ENCODE data around the gene MVK. TPM values are rescaled to one million over a fixed set of nuclear protein-coding genes. Genes with fewer than 3 reads are reported as not detected.
"Not testable (repeated sequence)": the region's sequence is repeated elsewhere in the genome, so short reads cannot be mapped to it uniquely, and the experiment has no call there.

The MVK gene
- total RNA-seq, 1 donor = 9.7 TPM

DNA sequence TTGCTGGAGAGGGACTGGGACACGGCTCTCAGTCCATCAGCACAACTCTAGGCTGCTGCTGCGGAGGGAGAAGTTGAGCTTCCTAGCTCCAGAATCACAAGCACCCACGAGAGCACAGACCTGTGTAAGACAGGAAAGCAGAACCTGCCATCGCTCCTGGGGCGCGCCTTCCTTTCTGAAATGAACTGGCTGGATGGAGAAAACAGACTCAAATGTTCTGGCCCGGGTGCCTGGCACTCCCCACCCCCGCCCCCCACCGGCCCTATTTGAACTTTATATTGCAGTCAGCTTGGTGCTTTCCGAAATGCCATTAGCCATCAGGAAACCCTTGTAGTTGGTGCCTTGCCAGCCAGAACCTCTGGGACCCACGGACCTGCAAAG is 23.8 kb downstream of the MVK start:
- H3K4me3 ChIP-seq (ENCODE audit: low read depth, low read length) = no peak overlapping the region
- TF ChIP-seq, protein P1, sequence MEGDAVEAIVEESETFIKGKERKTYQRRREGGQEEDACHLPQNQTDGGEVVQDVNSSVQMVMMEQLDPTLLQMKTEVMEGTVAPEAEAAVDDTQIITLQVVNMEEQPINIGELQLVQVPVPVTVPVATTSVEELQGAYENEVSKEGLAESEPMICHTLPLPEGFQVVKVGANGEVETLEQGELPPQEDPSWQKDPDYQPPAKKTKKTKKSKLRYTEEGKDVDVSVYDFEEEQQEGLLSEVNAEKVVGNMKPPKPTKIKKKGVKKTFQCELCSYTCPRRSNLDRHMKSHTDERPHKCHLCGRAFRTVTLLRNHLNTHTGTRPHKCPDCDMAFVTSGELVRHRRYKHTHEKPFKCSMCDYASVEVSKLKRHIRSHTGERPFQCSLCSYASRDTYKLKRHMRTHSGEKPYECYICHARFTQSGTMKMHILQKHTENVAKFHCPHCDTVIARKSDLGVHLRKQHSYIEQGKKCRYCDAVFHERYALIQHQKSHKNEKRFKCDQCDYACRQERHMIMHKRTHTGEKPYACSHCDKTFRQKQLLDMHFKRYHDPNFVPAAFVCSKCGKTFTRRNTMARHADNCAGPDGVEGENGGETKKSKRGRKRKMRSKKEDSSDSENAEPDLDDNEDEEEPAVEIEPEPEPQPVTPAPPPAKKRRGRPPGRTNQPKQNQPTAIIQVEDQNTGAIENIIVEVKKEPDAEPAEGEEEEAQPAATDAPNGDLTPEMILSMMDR (IDR thresholded peaks at IDR 0.05; ENCODE audit: insufficient read depth, low read length) = no peak
- DNase-seq (ENCODE audit: low read depth) = no peak

DNA sequence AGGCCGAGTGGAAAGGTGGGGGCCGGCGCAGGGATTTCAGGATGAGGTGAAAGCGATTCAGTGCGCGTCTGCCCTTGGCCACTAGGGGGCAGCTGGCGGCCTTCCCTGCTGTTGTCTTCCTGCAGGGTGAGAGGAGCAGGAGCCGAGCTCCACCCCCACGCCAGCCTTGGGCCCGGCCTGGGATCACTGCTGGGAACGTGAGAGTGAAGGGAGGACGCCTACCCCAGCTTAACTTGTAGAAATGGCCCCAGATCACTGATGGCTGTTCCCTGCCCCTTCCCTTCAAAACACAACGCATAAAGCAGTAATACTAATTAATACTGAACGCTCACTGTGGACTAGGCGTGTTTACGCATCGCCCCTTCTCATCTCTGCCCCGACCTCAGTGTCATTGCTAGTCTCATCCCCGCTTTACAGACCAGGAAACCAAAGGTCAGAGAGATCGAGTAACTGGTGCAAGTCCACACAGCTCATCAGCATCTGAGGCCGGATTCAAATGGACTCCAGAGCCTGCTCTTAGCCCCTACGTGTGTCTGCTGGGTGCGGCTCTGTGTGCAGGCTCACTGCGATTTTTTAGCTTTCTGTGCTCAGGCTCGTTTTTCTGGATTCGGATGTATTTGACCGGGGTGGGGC is 24.3 kb downstream of the MVK start:
- TF ChIP-seq, protein P1 (IDR thresholded peaks at IDR 0.05; ENCODE audit: insufficient read depth, low read length) = peak; percentile 96
- DNase-seq (ENCODE audit: low read depth) = peak; percentile 79
- no peak overlapping the region for H3K4me3 ChIP-seq (ENCODE audit: low read depth, low read length)

DNA sequence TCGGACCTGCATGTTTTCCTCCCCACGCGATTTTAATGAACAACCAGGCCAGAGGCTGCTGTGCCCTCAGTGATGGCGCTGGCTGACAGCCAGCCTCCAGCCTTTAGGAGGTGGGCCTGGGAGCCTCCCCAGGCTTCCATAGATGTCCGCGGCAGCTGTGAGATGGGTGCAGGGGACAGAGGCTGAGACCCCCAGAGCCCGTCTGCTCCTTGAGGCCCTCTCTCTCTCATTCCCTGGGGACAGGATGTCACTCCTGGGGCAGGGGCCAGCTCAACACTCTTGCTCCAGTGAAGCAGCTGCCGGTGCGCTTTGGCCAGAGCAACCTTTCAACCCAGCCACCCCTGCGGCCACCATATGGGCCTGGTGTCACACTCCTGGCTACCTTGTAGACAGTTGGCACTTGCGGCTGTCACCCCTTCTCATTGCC is 24.8 kb downstream of the MVK start:
- TF ChIP-seq, protein P1 (IDR thresholded peaks at IDR 0.05; ENCODE audit: insufficient read depth, low read length) = no peak
- H3K4me3 ChIP-seq (ENCODE audit: low read depth, low read length) = no peak overlapping the region
- no peak for DNase-seq (ENCODE audit: low read depth)

DNA sequence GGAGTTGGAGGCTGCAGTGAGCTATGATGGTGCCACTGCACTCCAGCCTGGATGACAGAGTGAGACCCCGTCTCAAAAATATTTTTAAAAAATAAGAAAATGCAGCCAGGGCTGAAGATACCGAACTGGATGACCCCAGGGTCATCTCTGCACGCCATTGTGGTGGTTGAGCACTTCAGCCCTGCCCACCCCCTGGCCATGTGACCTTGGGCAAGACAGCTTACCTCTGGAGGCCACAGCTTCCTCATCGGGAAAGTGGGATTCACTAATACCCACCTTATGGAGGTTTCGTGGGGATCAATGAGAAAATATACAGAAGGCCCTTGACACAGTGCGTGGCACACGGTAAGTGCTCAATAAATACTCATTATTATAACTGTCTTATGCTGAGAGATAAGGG is 25.5 kb downstream of the MVK start:
- H3K4me3 ChIP-seq (ENCODE audit: low read depth, low read length) = no peak overlapping the region
- TF ChIP-seq, protein P1 (IDR thresholded peaks at IDR 0.05; ENCODE audit: insufficient read depth, low read length) = no peak
- no peak for DNase-seq (ENCODE audit: low read depth)

DNA sequence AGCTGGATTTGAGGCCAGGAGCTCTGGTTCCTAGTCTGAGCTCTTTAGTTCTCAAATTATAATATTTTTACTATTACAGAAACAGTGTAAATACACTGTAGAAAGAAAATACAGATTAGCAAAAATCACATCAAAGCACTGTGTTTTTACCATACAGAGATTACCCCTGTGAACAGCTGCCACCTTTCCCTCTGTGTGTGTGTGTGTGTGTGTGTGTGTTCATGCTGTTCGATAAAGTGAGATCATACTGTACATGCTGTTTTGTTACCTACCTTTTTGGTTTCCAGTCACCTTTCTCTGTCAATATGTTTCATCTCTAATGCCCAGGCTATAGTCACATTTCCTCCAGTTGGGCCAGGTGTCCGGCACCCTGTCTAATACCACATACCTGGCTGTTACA is 26.9 kb downstream of the MVK start:
- no peak overlapping the region for H3K4me3 ChIP-seq (ENCODE audit: low read depth, low read length)
- no peak for DNase-seq (ENCODE audit: low read depth)
- TF ChIP-seq, protein P1 (IDR thresholded peaks at IDR 0.05; ENCODE audit: insufficient read depth, low read length) = no peak

DNA sequence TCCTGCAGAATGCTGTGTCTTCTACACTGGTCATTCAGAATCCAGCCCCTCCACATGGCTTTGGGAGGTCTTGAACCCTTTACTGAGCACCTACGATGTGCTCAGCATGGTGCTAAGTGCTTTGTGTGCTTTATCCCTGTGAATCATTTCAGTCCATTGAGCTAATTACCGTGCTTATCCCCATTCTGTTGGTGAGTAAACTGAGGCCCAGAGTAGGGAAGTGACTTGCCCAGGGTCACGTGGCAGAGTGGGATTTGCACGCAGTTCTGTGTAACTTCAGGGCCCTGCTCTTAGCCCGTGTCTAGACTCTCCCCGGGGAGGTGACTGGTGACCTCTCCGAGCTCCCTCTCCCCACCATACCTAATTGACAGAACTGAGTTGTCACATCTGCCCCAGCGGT is 27.4 kb downstream of the MVK start:
- DNase-seq (ENCODE audit: low read depth) = no peak
- H3K4me3 ChIP-seq (ENCODE audit: low read depth, low read length) = no peak overlapping the region
- TF ChIP-seq, protein P1 (IDR thresholded peaks at IDR 0.05; ENCODE audit: insufficient read depth, low read length) = no peak

DNA sequence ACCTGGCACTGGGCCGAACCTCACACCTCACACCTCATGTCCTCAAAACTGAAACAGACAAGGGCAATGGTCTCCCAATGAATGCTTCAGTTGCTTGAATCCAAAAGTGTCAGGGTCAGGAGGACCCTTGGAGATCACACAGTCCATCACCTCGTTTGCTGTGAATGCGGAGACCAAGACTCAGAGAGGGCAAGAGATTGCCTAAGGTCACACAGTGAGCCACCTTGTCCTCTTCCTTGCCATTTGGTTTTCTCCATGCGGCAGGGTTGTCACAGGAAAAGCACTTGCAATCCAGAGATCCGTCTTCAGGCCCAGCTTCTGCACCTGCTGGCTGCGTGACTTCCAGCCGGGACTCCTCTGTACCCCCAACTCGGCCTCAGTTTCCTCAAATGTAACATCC is 28.0 kb downstream of the MVK start:
- DNase-seq (ENCODE audit: low read depth) = no peak
- H3K4me3 ChIP-seq (ENCODE audit: low read depth, low read length) = no peak overlapping the region
- TF ChIP-seq, protein P1 (IDR thresholded peaks at IDR 0.05; ENCODE audit: insufficient read depth, low read length) = no peak

DNA sequence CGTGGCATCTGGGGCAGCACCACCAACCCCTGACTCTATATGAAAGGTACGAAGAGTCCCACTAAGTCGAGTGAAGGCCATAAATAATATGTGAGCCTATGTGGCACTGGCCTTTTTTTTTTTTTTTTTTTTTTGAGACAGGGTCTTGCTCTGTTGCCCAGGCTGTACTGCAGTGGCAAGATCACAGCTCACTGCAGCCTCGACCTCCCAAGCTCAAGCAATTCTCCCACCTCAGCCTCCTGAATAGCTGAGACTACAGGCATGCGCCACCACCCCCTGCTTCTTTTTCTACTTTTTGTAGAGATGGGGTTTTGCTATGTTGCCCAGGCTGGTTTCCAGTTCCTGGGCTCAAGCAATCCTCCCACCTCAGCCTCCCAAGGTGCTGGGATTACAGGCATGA is 28.5 kb downstream of the MVK start:
- not testable (repeated sequence) for DNase-seq (ENCODE audit: low read depth); H3K4me3 ChIP-seq (ENCODE audit: low read depth, low read length)
